Vagina (tissue), 2 donors: ENCODE data around the gene IPO4.

ENCODE experiments used
- CTCF ChIP-seq, 3 experiments: fragments of 450-650 bp in 2 of 3; fragments of 200-600 bp in 1 of 3; sonication (generic) in 1 of 3; IDR thresholded peaks; one replicate each; pipeline ENCODE4 v1.5.1; 2017 to 2019; ENCODE audit warnings: antibody characterized with exemption in 3 of 3, mild to moderate bottlenecking in 2 of 3, moderate library complexity in 2 of 3
- POLR2A ChIP-seq, 2 donors: fragments of 450-650 bp; IDR thresholded peaks; one replicate each; pipeline ENCODE4 v1.6.1; 2017; ENCODE audit warnings: antibody characterized with exemption in 2 of 2, mild to moderate bottlenecking in 2 of 2, moderate library complexity in 2 of 2
- POLR2AphosphoS5 ChIP-seq, 2 donors: sonication (generic); formaldehyde crosslinking; IDR thresholded peaks; one replicate each; pipeline ENCODE4 v1.9.0; 2017; ENCODE audit warnings: antibody characterized with exemption in 2 of 2, mild to moderate bottlenecking in 2 of 2, low read depth in 1 of 2; ENCODE audit not compliant: insufficient read depth in 1 of 2

DNA sequence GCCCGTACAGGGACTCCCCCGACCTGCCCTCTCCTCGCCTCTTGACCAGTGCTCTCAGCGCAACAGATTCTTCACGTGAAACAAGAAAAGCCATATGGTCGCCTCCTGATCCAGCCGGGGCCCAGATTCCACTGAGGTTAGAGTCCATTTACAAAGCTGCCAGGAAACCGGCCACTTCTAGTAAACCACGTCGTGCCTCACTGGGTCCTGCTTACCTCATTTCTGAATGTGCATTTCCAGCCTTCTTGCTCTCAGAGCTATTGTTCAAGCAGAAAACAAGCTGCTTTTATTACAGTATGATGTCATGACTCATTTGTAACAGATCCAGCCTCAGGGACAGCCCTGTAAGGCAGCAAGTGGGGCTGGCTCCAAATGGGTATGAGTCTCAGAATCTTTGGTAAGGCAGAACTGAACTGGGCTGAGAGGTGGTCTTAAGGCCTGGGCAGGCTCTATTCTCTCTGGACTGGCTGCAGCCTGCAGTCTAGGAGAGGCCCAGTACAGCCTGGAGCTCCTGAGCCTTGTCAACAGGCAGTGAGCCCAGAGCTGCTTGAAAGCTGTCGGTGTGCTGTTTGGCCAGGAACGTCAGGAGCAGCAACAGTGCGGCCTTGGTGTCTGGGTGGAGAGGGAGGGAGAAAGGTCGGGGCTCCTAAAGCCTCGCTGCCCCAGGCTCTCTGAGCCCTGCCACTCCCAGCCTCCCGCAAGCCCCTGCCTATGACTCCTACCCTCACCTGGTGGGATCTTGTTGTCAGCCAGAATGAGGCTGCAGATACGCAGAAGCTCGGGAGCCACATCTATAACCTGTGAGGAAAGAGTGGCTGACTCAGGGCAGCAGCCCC, 8.4 kb downstream of the IPO4 start:
- no peak for TF ChIP-seq CTCF (IDR thresholded peaks at IDR 0.05)
- no peak for TF ChIP-seq POLR2A (IDR thresholded peaks at IDR 0.05)
- TF ChIP-seq POLR2AphosphoS5 (IDR thresholded peaks at IDR 0.05; ENCODE audit: insufficient read depth in 1 of 2, low read depth in 1 of 2): peak in 1 of 2 donors; percentile 52
